CD4-positive, alpha-beta T cell treated with Interleukin-21 for 1 hour (primary cell): ENCODE results near the gene PRRX2.
"Not testable (repeated sequence)": the region's sequence is repeated elsewhere in the genome, so short reads cannot be mapped to it uniquely, and the experiment has no call there.

Experiments used
- DNase-seq: peaks from one replicate; pipeline ENCODE4 v3.0.0-alpha.2; 2020

Gene PRRX2

DNA sequence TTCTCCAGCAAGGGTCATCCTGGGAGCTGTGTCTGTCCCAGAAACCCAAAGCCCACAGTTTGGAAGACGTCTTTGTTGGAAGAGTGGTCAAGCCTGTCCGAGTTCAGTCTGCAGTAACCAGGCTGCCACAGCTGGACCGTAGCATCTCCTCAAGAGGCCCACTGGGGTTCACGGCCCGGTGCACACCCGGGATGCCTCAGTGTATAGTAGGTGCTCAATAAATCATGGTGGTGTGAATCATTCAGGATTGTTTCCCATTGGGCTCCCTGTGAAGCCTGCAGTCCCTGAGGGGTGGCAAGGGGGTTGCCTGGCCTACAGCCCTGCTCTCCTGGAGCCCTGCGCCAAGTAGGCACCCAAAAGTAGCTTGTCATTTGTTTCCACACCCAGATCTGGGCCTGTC lies 10.3 kb upstream of the PRRX2 start:
- DNase-seq: no peak

DNA sequence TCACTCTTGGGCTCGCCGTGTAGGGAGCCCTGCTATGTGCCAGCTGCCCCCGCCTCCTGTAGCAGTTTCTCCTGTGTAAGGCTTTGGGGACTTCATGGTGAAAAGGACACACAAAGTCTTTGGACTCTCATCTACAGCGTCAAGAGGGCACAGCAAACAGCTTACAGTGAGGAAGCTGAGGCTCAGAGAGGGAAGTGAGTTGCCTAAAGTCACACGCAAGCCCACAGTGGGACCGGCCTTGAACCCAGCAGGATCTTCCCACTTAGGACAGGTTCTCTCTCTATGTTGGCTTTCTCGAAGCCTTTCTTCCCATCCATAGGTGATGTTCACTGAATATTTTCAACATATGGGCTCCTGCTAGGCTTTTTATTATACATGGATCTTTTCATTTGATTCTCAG lies 9.8 kb upstream of the PRRX2 start:
- no peak for DNase-seq

DNA sequence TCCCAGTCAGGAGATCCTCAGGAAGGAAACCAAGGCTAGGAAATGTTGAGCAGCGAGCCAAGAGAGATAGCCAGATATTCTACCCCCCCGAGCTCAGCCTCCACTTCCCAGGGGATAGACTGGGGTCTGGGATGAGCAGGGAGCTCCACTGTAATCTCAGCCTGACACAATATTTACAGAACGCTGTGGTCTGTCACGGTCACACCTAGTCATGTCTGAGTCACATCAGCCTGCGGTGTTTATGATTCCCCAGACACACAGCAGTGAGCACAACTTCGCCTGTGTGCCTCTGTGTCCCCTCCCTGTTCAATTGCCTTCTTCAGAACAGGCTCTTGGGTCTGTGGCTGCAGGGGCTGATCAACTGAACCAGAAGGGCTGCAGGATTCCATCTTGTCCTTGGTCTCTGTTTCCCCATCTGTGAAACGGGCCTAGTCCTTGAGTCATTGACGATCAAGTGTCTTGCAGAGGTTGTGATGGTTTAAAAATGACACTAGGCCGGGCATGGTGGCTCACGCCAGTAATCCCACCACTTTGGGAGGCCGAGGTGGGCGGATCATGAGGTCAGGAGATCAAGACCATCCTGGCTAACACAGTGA lies 8.6 kb upstream of the PRRX2 start:
- DNase-seq: no peak

DNA sequence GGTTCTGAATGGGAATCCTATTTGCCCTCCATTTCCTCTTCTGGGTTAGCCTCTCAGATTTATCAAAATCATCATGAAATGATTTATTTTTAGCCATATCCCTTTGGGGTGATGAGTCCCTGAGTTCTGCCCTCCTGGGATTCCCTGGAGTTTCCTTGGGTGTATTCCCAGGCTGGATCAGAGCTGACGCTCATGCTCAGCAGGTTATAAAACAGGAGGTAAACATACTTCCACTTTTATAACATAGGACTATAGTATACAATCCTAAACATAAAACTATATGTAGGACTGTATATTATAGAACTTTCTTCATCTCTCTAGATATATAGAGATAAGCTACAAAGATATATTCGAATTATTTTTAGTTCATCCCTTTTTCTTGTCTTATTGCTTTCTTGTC lies 4.4 kb upstream of the PRRX2 start:
- no peak for DNase-seq

DNA sequence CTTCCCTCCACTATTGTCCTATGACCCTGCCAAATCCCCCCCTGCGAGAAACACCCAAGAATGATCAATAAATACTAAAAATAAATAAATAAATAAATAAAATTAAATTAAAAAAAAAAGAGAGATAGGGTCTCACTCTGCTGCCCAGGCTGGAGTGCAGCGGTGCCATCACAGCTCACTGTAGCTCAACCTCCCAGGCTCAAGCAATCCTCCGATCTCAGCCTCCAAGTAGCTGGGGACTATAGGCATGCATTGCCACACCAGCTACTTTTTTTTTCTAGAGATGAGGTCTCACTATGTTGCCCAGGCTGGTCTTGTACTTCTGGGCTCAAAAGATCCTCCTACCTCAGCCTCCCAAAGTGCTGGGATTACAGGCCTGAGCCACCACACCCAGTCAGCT lies 3.2 kb upstream of the PRRX2 start:
- not testable (repeated sequence) for DNase-seq

DNA sequence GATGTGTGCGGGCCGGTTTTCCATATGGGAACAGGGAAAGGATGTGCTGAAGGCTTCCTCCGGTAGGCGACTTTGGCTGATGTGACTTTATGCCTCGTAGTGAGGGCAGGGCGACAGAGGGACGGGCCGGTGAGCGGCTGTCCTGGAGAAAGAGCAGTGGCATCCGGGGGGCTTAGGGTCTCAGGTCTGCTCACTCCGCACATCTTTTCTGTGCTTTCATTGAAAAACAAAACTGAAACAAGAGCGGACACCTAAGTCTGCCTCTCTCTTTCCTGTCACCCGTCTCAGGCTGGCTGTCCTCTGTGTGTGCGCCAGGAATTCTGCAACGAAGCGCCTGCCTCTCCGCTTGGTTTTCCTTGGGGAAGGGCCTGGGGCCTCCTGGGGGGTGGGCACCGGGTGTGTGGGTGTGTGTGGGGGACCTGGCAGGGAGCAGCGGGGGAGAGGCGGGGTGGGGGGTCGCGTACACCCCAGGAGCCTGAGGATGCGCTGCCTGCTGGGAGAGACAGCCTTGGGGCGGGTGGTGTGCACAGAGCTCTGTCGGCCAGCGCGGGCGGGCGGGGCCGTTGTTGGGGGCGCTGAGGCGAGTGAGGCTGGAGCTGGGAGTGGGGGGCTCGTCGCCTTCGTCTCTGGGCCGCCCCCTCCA lies 580 bp upstream of the PRRX2 start:
- no peak for DNase-seq

DNA sequence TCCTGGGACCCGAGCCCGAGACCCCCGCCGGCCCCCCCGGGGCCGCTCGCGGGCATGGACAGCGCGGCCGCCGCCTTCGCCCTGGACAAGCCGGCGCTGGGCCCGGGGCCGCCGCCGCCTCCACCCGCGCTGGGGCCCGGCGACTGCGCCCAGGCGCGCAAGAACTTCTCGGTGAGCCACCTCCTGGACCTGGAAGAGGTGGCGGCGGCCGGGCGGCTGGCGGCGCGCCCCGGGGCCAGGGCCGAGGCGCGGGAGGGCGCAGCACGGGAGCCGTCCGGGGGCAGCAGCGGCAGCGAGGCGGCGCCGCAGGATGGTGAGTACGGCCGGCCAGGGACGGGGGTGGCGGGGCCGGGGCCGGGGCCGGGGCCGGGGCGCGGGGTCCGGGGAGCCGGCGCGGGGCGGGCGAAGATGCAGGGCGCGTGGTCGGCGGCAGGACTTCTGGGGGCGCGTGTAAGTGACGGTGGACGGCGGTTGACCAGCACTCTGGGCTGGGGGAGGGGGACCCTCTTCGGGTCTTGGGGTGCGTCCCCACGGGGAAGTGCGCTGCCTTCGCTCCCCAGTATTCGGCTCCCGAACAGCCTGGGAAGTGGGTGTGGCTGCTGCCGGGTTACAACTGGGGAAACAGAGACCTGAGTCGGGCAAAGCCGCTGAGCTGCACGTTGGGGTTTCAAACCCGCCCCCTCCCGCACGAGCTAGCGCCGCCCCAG lies 520 bp downstream of the PRRX2 start:
- DNase-seq: no peak

DNA sequence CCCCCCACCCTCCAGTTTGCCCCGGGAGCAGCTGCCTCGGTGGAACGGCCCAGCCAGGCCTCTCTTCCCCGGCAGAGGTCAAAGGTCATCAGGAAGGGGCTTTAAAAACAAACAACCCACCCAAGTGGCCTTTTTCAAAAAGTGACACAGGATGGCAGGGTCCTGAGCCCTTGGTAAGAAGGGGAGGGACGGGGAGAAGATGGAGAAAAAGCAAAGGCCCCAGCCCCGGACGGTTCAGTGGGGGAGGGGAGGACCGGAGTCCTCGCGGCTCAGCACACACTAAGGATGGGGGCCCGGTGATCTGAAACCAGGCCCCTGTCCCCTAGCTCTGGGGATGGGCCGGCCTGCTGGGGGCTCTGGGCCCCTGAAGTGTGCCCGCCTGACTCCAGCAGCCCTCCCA lies 1.1 kb downstream of the PRRX2 start:
- DNase-seq: no peak

DNA sequence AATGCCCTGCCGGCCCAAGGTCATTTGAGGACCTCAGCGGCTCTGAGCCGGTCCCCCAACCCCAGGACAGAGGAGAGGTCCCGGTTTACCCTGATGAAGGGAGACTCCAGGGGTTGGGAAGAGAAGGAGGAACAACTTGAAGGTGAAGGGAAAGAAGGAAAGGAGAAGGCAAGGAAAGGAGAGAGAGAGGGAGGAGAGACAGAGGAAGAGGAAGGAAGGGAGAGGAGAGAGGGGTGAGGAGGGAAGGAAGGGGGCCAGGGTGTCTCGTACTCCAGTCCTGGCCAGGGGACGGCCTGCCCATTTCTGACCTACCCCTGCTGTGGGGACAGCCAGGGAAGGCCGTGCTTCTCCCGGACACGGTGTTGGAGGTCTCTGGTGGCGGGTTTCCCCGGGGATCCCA lies 1.9 kb downstream of the PRRX2 start:
- no peak for DNase-seq

DNA sequence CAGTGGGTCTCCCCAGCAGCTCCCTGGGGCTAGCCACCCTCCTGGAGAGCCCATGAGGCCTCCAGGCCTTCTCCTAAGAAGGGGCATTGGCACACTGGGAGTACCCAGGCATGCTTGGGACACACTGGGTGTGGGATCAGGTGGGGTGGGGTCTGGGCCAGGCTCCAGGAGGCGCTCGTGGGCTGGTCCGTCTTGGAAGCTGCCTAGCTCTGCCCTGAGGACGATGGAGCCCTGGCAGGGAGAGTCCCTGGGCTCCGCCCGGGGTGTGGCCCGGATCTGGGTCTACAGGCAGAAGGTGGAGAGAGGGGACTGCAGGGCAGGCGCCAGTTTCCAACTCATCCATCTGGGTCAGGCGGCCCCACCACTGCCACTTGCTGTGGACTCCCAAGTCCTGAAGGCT lies 2.4 kb downstream of the PRRX2 start:
- no peak for DNase-seq

DNA sequence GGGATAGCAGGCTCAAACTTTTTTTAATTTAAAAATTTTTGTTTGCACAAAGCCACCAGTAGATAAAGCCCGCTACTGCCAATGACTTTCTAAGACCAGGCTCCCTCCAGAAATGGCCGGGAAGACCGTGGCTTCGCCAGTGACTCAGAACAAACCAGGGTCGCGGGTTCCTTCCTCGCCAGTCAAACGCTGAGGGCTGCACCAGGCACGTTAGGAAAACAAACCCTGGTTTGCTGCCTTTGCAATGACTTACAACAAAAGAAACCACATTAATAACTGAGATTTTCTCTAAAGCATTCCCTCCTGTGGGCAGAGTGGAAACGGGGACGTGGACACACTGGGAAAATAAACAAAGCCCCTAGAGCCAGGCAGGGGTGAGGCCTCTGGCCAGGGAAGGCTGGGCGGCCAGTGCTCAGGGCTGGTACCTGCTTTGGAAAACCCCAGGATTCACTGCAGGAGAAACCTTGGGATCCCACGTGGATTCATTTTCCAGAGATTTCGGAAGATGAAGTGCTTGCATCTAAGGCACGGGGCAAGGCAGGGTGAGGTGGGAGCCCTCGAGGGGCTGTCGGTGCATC lies 3.8 kb downstream of the PRRX2 start:
- DNase-seq: no peak

DNA sequence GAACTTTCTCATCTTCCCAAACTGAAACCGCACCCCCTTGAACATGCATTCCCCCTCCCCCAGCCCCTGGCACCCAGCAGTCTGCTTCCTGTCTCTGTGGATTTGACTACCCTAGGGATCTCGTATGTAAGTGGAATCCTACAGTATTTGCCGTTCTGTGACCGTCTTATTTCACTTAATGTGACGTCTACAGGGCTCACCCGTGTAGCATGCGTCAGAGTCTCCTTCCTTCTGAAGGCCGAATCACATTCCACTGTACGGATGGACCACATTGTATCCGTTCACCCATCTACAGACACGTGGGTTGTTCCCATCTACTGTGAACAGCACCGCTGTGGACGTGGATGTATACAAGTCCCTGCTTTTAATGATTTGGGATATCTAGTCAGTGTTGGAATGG lies 4.5 kb downstream of the PRRX2 start:
- DNase-seq: no peak

DNA sequence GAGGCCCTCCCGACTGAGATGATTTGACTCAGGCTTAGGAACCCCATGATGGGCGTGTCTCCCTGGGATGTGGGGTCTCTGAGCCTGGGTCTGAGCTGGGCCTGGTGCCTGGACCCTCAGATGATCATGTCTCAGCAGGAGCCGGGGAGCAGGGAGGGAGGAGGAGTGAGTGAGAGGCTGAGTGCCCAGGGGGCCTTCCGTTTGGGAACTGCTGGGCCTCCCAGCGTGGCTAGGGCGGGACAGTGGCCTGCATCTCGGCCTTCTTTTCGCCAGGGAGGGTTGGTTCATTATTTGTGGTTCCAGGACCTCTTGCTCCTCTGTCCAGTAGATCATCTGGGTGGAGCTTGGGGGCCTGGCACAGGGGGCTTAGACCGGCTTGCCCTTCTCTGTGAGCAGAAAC lies 5.6 kb downstream of the PRRX2 start:
- no peak for DNase-seq

DNA sequence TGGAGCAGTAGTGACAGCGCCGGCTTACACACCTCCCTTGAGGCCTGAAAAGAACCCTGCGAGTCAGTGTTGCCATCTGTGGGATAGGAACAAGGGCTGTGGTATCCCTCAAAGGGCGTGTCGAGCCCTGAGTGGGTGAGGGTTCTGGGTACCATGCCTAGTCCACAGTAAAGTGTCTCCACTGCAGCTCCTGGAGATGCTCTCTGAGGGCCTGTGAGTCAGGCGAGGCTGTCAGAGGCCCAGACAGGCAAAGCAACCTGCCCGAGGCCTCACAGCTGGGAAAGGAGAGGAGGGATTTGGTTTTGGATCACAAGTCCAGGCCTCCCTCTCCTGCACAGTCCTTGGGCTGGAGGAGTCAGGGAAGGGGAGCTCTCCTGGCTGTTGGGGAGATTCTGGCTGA lies 6.1 kb downstream of the PRRX2 start:
- DNase-seq: no peak

DNA sequence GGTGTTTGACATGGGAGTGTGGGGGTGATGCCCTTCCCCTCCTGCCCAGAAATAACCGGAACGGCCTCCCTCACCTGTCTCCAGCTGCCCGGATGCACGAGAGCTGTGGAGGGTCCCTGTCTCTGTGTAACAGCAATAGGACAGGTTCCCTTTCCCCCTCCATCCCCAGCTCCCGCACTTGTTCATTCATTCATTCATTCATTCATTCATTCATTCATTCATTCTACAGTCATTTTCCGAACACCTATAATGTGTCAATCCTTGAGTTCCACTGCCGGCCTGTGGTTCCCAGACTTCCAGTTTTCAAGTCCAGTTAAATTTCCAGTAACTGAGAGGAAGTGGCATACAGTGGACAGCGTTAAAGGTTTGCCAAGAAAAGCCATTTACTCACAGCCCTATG lies 7.3 kb downstream of the PRRX2 start:
- no peak for DNase-seq

DNA sequence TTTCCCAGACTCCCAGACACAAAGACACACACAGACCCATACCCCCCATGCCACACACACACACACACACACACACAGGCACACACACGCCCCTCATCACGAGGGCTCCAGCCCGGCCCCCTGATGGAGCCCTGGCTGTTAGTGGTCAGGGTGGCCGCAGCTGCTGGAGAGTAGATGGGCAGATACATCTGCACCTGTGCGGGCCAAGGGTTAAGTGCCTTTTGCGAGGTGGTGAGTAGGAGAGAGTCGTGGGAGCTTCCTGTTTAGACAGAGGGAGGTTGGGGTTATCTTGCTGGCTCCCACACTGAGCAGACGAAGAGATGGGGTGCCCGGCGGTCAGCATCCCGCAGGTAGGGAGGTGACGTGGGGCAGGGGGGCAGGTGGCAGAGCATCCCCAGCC lies 8.2 kb downstream of the PRRX2 start:
- DNase-seq: no peak

DNA sequence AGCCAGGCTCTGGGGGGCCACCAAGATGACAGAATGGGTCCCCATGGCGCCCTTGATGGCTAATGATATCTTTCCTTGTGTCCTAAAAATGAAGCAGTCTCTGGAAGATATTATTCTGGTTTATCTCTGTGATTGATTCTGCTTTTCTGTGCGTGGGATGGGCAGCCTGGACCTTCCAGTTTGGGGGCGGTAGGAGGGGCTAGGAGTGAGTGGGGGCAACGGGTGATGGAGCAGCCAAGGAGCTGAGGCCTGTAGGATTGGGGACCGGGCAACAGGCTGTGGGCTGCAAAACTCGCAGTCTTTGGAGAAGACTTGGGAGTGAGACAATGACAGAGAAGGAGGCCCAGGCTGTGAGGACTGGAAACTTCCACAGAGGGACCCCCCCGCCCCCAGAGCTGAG lies 8.8 kb downstream of the PRRX2 start:
- DNase-seq: no peak

DNA sequence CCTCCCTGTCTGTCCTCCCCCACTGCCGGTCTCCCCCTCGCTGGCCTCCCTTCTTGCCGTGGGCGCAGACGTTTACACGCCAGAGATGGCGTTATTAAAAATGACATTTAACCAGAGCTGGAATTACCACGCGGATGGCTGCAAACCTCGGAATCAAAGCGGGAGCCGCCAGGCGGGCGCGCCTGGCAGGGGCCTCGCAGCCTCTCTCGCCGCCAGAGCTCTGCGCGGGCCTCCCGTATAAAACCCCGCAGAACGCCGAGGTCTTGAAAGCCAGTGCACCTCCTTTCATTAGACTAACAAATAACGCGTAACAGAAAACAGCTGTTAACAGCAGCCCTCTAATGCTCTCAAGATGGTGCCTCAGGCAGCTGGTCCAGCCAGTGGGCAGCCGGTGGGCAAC lies 10.2 kb downstream of the PRRX2 start:
- no peak for DNase-seq

DNA sequence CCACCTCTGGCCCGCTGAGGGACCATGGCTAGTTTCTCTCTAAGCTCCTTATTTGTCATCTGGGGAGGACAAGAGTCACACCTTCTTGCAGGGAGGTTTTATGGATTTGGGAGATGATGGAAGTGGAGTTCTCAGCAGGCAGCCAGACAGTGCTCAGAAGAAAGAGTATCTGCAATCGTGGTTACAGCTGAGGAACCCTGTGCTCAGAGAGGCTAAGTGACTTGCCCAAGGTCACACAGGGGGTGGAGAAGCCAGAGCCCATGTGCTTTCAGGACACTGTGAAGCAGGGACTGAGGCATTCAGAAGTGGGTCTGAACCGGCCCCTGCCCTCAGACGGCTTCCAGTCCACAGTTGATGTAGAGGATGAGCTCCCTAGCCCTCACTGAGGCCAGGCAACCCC lies 10.8 kb downstream of the PRRX2 start:
- no peak for DNase-seq

DNA sequence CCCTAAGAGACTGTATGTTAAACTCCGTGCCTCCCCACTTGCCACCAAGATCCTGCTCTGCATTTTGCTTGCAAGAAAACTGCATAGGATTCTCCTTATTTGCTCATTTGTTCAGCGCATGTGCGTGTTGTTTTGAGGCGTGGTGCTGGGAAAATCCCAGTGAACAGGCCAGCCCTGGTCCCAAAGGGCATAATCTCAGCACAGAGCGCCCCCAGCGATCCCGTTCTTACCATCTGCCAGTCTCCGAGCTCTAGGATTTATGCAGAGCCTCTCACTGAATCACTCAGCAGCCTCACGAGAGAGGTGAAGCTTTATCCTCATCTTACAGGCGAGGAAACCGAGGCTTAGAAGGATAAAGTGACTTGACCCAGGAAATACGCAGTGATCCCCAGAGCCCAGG lies 11.5 kb downstream of the PRRX2 start:
- no peak for DNase-seq

DNA sequence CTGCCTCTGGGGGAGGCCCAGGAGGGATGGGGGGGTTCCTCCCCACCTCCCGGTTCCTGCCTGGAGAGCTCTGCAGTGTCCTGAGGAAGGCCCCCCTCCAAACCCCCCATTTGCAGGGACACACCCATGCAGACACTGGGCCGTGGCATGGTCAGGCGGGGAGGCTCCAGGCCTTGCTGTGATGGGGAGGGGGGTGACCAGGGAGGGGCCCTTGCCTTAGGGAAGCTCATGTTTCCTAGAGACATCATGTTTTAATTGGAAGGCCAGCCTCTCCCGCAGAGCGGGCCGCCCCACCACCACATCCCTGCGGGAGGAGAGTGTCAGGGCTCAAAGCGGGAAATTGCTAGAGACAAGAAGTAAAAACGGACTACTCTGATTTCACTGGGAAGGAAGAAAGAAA lies 12.0 kb downstream of the PRRX2 start:
- DNase-seq: no peak

DNA sequence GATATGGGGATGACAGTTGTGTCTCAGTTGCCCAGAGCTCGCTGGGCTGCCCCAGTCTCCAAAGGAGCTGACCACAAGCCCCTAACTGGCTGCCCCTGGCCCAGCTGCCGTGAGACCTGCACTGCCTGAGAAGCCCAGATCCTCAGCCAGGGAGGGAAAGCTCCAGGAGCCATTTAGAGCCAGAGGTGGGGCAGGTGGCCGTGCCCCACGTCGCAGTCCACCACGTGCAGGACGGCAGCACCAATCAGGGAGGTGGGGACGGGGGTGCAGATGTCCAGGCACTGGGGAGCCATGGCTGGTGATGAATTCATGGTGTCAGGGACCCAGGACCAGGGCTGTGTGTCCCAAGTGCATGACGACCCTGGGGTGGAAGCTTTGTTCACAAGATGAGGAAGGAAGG lies 13.4 kb downstream of the PRRX2 start:
- DNase-seq: no peak

DNA sequence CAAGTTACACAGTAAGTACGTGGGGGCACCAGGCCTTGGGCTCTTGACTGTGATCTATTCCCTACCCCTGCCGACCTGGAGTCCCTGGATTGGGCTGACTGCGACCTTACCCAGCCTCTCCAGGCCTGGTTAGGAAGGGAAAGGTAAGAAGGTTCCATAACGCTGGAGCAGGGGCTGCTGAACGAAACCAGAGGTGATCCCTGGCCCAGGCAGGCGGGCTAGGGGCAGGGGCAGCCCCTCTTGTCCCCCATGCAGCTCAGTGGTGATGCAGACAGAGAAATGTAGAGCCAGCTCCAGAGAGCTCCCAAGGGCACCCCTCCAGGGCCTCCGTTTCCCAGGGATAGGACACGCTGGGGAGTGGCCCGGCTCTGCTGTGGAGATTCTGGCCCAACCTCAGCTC lies 14.1 kb downstream of the PRRX2 start:
- no peak for DNase-seq

DNA sequence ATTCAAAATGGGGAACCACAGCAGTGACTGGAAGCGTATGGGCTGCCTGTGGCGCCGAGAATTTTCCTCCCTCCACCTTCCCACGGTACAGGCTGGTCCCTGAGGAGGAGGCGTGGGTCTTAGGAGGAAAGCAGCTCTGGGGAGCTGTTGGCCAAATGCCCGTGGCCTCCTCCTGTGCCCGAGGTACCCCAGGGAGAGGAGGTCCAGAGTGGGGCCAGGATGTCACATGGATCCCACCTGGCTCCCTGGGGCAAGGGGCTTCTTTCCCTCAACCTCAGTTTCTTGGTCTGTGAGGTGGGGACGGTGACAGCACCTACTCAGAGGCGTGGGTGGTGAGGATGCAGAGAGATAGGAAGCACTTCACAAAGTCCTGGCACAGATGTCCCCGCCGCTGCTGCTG lies 16.5 kb downstream of the PRRX2 start:
- DNase-seq: no peak

DNA sequence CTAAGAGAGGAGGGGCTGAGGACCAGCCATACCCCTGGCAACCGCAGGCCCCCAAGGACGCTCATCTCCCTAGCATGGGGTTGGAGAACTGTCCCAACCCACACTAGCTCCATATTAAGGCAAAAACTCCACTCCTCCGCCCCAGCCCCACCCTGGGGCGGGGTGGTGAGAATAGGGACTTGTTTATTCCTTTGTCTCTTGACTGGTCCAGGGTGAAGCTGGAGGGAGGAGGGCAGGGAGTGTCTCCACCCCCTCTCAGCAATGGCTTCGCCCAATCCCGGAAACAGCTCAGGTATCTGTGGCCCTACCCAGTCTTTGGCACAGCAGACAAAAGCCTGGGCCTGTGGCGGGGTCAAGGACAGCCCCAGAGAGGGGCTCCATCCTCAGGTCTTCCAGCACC lies 16.9 kb downstream of the PRRX2 start:
- DNase-seq: no peak
